Measurements from ENCODE around the gene CCNY.

CCNY gene

GRCh38 chr10:35335133-35336083 lies 901 bp upstream of the CCNY start:
- Histone ChIP-seq H3K27ac (peak overlapping the region; percentile 75), H3K4me3 (ENCODE audit: low read depth, low read length) (peak overlapping the region; percentile 77), H3K36me3 (replicated peaks) (no peaks in the 10 kb centered on the region), H3K27me3 (replicated peaks) (no peaks in the 10 kb centered on the region)
- in situ Hi-C loops (cut with HindIII; ENCODE audit: low pct_ligation_motif_present, low sequenced_read_pairs), result no loop called here
- DNase-seq, result no peak
- TF ChIP-seq CTCF (IDR thresholded peaks at IDR 0.05; ENCODE audit: low read depth, low read length, missing control alignments), result no peak

- in situ Hi-C loops (cut with HindIII; ENCODE audit: low pct_ligation_motif_present, low sequenced_read_pairs), result no loop called here
- H3K27me3 ChIP-seq (replicated peaks), result no peaks in the 10 kb centered on the region
- H3K4me3 ChIP-seq (ENCODE audit: low read depth, low read length), result peak overlapping the region; percentile 80
- peaks cover under 1% of the 10 kb centered on the region for H3K36me3 ChIP-seq (replicated peaks)
- DNase-seq, result no peak
- peak; percentile 9 for TF ChIP-seq CTCF (IDR thresholded peaks at IDR 0.05; ENCODE audit: low read depth, low read length, missing control alignments)
- H3K27ac ChIP-seq, result peak overlapping the region; percentile 18
Observed at GRCh38 chr10:35336921-35337823, 863 bp downstream of the CCNY start.

- in situ Hi-C loops (cut with HindIII; ENCODE audit: low pct_ligation_motif_present, low sequenced_read_pairs), result no loop called here
- DNase-seq, result no peak
- no peaks in the 10 kb centered on the region for H3K27me3 ChIP-seq (replicated peaks)
- H3K4me3 ChIP-seq (ENCODE audit: low read depth, low read length), result no peak overlapping the region
- H3K27ac ChIP-seq, result no peak overlapping the region
- peaks cover 2% of the 10 kb centered on the region for H3K36me3 ChIP-seq (replicated peaks)
- TF ChIP-seq CTCF (IDR thresholded peaks at IDR 0.05; ENCODE audit: low read depth, low read length, missing control alignments), result no peak
Observed at GRCh38 chr10:35339942-35340341, 3.6 kb downstream of the CCNY start.

- TF ChIP-seq CTCF (IDR thresholded peaks at IDR 0.05; ENCODE audit: low read depth, low read length, missing control alignments), result no peak
- no peaks in the 10 kb centered on the region for H3K27me3 ChIP-seq (replicated peaks)
- no peak for DNase-seq
- H3K27ac ChIP-seq, result no peak overlapping the region
- H3K4me3 ChIP-seq (ENCODE audit: low read depth, low read length), result no peak overlapping the region
- in situ Hi-C loops (cut with HindIII; ENCODE audit: low pct_ligation_motif_present, low sequenced_read_pairs), result no loop called here
- H3K36me3 ChIP-seq (replicated peaks), result peaks cover 2% of the 10 kb centered on the region
Observed at GRCh38 chr10:35340975-35341374, 4.7 kb downstream of the CCNY start.

- Histone ChIP-seq H3K4me3 (ENCODE audit: low read depth, low read length) (no peak overlapping the region), H3K27me3 (replicated peaks) (no peaks in the 10 kb centered on the region), H3K36me3 (replicated peaks) (peaks cover 2% of the 10 kb centered on the region), H3K27ac (no peak overlapping the region)
- no peak for DNase-seq
- no peak for TF ChIP-seq CTCF (IDR thresholded peaks at IDR 0.05; ENCODE audit: low read depth, low read length, missing control alignments)
- in situ Hi-C loops (cut with HindIII; ENCODE audit: low pct_ligation_motif_present, low sequenced_read_pairs), result no loop called here
Observed at GRCh38 chr10:35341521-35341920, 5.2 kb downstream of the CCNY start.

Data from brain microvascular endothelial cell (primary cell).